ENCODE results near the gene PHETA2.

DNA sequence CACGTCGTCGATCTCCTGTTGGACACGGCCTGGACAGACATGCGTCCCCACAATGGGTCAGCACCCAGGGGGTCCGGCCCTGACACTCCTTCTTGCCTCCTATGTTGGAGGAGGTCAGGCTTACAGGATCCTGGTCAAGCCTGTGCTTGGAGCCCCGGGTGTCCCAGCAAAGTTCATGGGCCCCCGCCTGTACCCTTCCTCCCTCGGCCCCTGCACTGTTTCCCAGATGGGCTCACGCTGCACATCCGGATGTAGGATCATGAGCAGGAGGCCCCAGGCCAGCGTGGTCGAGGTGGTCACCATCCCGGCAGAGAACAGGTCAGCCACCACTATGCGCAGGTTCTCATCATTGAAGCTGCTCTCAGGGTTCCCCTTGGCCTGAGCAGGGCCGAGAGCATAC lies 53.6 kb downstream of the PHETA2 start:
- TF ChIP-seq CTCF (IDR thresholded peaks at IDR 0.05): no peak
- no peak for TF ChIP-seq POLR2A (IDR thresholded peaks at IDR 0.05)
